Measurements from ENCODE around the gene TECTA.

Gene TECTA

DNA sequence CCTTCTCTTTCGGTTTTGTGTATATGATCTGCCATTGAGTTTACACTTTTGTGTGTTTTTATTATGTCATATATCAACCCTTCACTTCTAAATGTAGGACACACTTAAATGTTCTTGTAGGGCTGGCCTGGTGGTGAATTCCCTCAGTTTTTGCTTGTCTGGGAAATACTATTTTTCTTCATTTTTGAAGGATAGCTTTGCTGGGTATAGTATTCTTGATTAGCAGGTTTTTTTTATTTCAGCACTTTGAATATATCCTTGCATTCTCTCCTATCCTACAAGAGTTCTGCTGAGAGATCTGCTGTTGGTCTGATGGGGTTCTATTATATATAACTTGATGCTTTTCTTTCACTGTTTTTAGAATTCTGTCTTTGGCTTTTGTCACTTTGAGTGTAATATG lies 79.1 kb downstream of the TECTA start:
- DNase-seq, result no peak

DNA sequence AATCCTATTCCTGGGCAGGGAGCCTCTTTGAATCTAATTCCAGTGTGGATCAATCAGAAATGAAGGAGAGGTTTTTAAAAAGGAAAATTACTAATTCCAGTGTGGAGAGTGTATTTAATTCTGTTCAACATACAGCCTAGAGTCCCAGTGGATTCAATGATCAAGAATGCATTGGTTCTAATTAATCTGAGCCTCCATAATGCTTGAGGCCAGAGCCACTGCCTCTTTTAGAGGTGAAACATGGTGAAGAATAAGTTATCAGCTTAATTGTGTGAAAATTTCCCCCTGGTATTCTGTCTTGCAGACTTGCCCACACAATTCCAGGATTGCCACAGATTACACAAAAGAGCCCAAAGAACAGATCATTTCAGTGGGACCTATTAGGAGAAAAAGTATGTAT lies 87.7 kb downstream of the TECTA start:
- DNase-seq, result no peak

DNA sequence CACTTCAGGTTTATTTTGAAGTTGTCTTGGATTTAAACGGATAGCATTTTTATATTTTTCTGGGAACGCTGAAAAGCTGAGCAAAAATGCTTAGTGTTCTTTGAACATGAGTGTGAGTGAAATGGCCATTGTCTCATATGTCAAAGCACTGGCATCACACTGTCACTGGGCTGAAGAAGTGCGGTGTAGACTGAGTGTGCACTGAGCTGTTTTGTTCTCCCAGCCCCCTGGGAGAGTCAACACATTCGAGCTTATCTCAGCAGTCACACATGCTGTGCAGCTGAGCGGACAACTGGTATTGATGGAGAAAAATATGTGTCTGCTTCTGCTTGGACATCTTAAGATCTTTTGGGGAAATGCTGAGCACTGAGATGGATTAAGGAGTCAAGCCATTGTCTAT lies 90.8 kb downstream of the TECTA start:
- DNase-seq, result no peak

DNA sequence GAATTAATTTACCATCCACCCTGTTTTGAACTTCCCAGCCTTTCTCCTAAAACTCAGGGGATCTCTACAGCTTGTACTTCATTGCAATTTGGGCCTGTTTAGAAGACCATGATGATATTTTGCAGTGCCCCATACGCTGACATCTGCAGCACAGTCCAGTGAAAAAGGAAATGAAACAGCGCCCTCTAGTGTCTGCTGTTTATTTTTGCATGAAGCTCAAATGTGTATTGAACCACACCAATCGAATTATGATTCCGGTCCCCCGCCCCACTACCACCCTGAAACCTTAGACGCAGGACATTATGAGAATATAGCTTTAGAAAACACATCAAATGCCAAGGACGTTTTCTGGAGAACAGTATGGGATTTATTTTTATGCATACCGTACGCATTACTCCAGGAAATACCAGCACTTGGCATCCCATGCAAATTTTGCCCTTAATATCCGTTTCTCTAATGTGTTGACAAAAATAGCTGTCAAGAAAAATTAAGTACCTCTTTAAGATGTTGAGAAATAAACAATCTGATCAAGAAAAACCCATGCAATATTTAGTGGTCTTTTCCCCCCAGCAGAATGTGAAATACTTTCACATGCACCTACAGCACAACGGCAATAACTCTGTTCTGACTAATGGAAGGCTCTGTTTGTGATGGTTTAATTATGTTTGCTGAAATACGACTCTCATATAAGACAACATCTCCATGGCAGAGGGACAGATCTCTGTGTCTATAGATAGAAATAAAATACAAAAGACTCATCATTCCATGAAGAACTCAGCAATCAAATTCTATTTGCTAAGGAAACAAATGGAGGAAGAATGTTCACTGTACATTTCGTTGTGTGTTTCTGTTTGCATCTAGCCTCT lies 93.9 kb downstream of the TECTA start:
- peak; percentile 86 for DNase-seq

DNA sequence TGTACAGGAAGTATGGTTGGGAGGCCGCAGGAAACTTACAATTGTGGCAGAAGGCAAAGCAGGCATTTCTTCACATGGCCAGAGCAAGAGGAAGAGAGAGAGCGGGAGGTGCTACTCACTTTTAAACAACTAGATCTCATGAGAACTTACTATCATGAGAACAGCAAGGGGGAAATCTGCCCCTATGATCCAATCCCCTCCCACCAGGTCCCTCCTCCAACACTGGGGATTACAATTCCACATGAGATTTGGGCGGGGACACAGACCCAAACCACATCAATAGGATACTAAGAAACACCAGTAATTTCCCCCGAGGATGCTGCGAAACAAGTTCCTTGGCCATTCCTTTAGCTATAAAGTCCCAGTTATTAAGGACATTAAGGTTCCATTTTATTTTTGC lies 97.4 kb downstream of the TECTA start:
- DNase-seq, result no peak

DNA sequence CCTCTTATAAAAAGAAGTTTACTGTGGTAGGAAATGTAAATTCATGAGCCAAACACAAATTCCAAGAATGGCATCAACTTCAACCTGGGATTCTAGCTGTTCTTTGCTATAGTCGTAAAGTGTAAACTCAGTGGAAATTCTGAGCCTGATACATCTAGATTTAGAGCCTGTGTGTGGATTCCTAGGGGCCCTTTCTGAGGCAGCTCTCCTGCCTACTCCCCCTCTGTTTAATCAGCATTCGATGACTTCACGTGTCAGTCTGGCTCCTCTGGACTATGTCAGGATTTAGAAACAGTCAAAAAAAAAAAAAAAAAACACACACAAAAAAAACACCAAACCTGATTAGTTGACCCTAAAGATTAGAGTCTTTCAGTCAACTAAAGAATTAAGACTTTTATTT lies 98.5 kb downstream of the TECTA start:
- no peak for DNase-seq

DNA sequence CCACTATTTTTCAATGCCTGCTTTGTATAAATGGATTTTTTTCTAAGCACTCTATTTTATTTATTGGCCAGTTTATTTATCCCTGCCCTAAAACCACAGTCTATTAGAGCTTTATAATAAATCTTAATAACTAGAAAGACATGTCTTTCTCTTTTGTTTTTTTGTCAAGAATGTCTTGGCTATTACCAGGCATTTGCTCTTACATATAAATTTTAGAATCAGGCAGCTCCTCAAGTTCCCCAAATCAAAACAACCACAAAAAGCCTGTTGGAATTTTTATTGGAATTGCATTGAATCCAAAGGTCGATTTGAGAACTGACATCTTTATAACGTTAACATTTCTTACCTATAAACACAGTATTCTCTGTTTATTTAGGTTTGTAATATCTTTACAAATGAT lies 105.8 kb downstream of the TECTA start:
- no peak for DNase-seq

DNA sequence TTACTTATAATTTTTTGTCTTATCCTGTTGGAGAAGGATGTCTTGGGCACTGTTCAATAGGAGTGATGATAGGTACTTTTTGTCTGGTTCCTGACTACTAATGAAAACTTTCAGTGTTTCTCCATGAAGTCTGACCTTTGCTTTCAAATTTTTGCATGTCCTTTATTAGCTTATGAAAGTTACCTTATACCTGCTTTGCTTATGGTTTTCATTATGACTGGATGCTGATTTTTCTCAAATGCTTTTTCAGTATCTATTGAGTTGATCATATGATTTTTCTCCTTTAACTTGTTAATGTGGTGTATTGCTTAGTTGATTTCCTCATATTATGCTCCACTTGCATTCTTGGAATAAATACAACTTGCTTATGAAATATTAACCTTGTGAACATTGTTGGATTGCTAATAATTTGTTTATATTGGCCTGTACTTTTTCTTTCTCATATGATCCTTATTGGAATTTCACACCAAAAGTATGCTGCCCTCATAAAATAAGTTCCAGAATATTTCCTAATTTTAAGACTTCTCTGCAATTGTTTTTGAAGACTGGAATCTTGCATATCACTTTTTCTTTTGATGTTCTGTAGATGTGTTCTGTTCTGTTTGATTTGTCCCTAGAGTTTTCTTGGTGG lies 106.6 kb downstream of the TECTA start:
- DNase-seq, result no peak

DNA sequence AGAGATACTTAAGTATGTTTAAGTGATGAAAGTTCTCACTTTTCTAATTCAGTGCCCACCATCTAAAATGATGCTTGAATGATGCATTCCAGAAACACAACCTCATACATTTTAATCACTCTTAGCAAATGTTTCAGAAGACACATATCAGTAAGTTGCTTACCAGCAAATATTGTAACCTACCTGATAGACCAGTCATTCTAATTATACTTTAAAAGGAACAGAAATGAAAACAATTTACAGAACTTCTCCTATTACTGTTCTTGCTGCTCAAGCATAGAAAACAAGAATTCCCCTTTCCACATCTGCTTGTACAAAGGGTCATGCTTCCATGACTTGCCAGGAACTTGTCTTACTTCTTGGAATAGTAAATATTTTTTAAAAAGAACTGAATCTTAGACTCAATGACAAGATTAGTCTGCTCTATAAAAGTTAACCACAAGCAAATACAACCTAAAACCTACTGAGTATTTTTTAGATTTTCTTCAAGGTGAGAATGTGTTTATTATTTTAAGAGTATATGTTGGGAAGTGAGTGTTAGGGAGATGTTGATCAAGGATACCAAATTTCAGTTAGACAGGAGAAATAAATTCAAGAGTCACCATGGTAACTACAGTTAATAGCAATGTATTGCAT lies 109.5 kb downstream of the TECTA start:
- DNase-seq, result no peak

DNA sequence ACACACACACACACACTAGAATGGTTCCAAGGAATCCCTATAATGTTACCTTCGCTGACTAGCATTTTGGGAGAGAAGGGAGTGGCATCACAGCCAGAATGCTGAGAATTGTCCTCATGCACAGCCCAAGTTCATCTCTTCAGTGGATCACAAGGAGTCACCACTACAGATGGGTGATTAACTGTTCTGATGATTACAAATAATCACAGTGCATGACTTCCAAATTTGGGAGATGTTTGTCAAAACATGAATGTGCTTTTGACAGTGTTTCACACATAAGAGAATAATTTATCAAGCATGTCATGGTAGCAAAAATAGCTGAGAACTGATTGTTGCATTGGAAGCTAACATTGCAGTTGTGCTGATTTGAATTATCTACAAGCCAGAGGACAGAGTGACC lies 110.6 kb downstream of the TECTA start:
- no peak for DNase-seq

DNA sequence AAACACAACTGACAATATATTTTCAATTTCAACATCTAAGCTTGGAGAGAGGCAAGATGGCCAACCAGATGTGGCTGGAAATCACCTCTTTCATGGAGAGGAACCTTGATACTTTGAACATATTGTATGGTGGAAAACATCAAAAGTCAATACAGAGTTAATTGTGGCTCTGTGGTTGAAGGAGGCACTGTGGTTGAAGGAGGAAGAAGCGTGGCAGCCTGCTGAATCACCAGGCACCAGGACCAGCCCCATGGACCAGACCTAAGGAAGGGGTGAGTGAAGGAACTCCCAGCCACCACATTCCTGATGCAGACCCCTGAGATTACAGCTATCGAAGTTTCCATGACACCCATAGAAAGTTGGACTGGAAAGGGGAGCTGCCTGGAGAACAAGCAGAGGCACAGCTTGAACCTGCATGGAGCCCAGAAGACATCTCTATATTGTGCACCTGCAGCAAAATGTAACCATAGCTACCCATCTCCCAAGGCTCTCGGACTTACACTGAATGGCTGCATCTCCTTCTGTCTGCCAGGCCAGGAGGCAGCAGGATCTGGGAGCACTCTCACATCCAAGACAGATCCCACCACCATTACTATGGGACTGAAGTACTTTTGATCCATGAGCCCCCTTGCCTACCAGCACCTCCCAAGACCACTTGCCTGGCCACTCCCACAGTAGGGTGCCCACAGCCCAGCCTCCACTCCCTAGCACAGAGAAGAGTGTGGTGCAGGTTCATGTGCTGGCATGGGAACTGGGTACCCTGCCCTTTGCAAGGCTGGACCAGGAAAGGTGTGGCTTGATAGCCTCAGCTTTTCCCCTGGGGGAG lies 111.7 kb downstream of the TECTA start:
- DNase-seq, result no peak

DNA sequence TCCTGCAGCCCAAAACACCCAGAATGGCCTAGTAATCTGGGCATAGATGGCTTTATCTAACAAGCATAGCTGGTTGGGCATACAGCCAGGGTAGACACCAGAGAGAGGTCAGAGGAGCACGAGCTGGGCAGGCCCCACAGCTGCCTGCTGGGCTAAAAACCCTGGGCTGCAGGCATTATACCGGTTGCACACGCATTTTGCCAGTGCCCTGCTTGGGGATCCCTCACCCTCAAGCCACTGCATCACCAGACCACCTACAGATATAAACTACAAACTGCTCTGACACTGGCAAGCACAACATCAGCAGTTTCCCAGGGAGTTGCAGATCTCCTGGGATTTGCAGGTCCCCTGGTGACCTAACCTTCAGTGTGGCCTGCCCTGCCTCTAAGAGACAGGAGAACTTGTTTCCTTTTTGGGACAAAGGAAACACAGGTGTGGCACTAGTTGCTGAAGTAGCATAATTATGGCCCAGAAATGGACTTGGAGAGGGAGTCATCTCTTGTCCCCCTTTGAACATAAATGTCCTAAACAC lies 112.4 kb downstream of the TECTA start:
- no peak for DNase-seq

DNA sequence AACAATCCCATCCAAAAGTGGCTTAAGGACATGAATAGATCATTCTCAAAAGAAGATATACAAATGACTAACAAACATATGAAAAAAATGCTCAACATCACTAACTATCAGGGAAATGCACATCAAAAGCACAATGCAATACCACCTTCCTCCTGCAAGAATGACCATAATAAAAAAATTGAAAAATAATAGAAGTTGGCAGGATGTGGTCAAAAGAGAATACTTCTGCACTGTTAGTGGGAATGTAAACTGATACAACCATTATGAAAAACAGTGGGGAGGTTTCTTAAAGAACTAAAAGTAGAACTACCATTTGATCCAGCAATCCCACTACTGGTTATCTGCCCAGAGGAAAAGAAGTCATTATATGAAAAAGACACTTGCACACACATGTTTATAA lies 113.8 kb downstream of the TECTA start:
- no peak for DNase-seq

DNA sequence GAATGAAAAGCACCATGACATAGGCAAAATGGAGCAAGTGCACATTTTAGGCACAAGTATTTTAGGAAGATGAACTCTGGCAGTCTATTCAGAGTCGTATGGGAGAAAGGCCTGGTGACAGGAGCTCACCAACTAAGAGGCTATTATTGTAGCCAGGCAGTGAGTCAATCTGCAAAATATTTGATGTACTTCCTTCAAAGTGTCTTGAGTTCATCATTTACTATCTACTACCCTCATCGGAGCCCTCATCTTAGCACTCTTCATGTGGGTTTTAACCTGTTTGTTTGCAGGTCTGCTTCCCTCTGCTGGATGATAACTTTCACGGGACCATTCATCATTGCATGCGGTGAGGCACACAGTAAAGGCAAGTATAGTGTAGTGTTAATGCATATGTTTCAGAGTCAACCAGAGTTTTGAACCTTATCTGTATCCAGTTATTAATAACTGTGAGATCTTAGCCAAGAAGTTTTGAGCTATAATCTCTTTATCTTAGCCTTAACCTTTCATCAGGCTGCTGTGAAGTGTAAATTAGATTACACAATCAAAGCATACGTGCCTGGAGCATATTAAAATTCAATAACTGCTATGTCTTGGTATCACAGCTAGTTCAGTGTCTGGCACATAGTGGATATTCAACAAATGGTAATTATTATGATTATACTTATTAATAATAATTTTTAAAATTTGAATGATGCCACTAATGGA lies 120.6 kb downstream of the TECTA start:
- DNase-seq, result no peak

DNA sequence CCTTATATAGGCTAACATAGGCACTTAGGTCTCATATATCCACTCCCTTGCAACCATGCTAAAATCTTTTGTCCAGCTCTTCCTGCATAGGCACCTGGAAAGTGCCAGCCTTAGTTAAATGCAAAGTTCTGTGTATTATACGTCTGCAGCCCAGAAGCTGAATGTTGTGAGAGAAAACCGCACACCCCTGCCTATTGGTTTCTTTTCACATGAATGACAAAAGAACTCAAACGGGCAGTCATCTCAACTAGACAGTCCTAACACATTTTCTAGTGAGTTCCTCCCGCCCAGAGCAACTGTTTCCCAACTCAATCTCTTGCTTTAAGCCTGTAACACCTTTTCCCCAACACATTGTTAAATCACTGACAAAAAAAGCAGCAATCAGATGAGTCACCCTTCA lies 122.1 kb downstream of the TECTA start:
- DNase-seq, result no peak

DNA sequence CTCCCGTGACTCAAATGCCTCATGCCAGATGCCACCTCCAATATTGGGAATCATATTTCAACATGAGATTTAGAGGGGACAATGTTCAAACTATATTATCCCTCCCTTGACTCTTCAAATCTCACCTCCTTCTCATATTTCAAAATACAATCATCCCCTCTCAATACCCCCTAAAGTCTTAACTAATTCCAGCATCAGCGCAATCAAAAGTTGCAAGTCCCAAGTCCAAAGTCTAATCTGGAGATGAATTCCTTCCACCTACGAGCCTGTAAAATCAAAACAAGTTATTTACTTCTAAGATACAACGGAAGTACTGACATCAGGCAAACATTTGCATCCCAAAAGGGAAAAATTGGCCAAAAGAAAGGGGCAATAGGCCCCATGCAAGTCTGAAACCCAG lies 124.3 kb downstream of the TECTA start:
- DNase-seq, result no peak

DNA sequence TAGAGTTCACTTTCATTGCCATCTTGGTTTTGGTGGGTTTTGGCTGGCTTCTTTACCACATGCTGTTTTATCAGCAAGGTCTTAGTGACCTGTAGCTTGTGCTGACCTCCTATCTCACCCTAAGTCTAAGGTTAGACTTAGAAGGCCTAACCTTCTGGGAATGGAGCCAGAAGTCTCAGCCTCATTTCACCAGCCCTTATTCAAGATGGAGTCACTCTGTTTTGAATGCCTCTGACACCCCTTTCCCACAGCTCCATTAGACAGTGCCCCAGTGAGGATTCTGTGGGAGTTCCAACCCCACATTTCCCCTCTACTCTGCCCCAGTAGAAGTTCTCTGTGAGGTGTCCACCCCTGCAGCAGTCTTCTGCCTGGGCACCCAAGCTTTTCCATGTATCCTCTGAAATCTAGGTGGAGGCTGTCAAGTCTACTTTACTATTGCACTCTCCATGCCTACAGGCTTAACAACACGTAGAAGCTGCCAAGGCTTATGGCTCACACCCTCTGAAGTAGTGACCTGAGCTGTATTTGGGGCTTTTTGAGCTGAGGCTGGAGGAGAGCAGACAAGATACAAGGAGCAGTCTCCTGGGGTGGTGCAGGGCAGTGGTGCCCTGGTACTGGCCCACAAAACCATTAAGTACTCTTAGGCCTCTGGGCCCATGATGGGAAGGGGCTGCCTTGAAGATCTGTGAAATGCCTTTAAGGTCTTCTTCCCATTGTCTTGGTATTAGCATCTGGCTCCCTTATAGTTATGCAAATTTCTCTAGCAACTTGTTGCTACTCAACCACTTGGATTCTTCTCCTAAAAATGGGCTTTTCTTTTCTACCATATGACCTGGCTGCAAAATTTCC lies 125.6 kb downstream of the TECTA start:
- peak; percentile 58 for DNase-seq

DNA sequence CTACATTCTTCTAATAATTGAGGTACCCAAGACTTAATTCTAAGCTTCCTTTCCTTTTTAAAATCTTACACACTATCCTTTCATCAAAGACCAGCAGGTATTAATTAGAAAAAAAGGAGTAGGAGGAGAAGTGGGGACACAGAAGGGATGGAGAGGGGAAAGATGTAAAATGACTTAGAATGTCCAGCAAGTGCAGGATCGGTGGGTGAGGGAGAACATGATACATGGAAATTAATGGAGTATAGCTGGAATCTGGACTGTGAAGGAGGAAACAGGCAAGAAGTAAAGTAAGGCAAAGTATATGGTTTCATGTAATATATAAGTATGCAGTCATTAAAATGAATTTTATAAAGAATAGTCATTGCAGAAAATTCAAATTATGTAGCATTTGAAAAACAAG lies 127.8 kb downstream of the TECTA start:
- no peak for DNase-seq

DNA sequence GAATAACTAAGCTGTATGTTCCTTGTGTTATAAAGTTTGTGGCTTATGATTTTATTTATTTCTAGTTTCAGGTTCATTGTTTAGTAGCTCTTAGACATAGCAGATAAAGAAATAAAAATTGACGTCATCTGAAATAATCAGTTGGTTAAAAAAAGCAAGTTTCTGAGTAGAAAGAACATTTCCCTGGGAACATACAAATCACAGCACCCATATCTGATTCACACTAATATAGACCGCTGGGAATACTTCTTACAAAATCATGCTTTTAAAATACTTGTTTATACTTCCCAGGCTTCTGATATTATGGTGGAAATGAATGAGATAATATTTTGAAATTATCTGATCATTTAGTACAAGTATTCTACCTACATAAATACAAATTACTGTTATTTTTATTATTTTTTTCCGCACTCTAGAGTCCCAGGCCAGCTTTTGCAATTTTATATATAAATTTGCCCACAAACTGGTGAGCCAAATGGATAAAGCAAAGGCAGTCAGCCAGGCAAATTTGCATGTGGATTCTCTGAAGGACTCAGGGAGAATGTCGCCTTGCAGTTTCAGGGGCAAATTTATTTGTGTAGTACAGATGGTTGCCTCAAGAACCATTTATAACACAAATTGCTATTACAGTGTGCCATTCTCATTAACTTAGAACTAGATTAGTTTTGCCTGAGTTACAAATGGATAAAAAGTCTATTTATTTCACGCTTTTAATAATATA lies 128.6 kb downstream of the TECTA start:
- DNase-seq, result no peak

DNA sequence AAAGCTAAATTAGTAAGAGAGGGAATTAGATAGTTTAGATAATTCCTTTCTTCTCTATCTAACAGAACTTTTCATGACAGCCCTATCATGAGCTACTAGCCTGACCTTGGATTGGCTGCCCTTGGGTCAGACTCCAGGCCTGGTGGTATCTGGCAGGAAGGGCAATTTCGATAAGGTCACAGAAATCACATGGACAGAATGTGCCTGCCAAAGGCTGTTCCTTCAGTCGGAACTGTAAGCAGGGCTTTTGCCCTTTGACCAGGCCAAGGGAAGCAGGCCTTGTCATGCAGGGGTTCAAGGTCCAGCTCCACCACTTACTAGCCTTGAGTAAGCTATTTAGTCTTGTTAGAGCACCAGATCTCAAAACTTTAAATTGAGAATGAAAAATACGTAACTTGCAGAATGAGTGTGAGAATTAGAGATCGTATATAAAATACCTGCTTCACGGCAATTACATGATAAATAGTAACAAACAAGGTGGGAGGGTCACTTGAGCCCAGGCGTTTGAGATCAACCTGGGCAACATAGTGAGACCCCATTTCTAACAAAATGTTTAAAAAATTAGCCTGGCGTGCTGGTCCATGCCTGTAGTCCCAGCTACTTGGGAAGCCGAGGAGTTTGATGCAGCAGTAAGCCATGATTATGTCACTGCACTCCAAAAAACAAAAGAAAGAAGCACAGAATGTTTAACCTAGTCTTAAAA lies 130.7 kb downstream of the TECTA start:
- peak; percentile 9 for DNase-seq

All from OCI-M1 (cell line).